Lower leg skin (tissue), 3 donors: ENCODE data around the gene ABCB9.
"Not testable (repeated sequence)": the region's sequence is repeated elsewhere in the genome, so short reads cannot be mapped to it uniquely, and the experiment has no call there.

Experiments used
- POLR2A ChIP-seq, 2 donors: fragments of 450-650 bp; IDR thresholded peaks; one replicate each; pipeline ENCODE4 v1.6.1; 2016 to 2017; ENCODE audit warnings: antibody characterized with exemption in 2 of 2, mild to moderate bottlenecking in 1 of 2, moderate library complexity in 1 of 2
- TF ChIP-seq, protein P1 (sequence below), 3 donors: fragments of 450-650 bp; IDR thresholded peaks; one replicate each; pipeline ENCODE4 v1.5.1; 2016; ENCODE audit warnings: antibody characterized with exemption in 3 of 3, mild to moderate bottlenecking in 3 of 3, moderate library complexity in 2 of 3

- TF ChIP-seq POLR2A (IDR thresholded peaks at IDR 0.05): not testable (repeated sequence)
- TF ChIP-seq, protein P1, sequence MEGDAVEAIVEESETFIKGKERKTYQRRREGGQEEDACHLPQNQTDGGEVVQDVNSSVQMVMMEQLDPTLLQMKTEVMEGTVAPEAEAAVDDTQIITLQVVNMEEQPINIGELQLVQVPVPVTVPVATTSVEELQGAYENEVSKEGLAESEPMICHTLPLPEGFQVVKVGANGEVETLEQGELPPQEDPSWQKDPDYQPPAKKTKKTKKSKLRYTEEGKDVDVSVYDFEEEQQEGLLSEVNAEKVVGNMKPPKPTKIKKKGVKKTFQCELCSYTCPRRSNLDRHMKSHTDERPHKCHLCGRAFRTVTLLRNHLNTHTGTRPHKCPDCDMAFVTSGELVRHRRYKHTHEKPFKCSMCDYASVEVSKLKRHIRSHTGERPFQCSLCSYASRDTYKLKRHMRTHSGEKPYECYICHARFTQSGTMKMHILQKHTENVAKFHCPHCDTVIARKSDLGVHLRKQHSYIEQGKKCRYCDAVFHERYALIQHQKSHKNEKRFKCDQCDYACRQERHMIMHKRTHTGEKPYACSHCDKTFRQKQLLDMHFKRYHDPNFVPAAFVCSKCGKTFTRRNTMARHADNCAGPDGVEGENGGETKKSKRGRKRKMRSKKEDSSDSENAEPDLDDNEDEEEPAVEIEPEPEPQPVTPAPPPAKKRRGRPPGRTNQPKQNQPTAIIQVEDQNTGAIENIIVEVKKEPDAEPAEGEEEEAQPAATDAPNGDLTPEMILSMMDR (IDR thresholded peaks at IDR 0.05): not testable (repeated sequence)
These were observed 61.0 kb downstream of the ABCB9 start for GRCh38 chr12:122905258-122905657.
